H1 (cell line): ENCODE data around the gene PPFIA2.

Experiments used
- POU5F1 ChIP-seq: IDR thresholded peaks from 2 replicates; pipeline ENCODE4 v1.6.1; 2011; ENCODE audit warnings: low read depth, mild to moderate bottlenecking, low read length, moderate library complexity
- SIRT6 ChIP-seq: IDR thresholded peaks from one replicate; pipeline ENCODE4 v1.7.1; 2012; ENCODE audit warnings: low read length, inconsistent platforms
- TF ChIP-seq, protein P1 (sequence below), 3 experiments: IDR thresholded peaks; 1 replicate in 2 of 3; 2 replicates in 1 of 3; pipeline versions ENCODE4 v1.5.1 to v1.6.1; 2011; ENCODE audit warnings: low read length in 3 of 3, mild to moderate bottlenecking in 3 of 3, inconsistent platforms in 2 of 3, low read depth in 1 of 3, moderate library complexity in 1 of 3; ENCODE audit not compliant: insufficient read depth in 1 of 3; ENCODE audit errors: control extremely low read depth in 1 of 3

DNA sequence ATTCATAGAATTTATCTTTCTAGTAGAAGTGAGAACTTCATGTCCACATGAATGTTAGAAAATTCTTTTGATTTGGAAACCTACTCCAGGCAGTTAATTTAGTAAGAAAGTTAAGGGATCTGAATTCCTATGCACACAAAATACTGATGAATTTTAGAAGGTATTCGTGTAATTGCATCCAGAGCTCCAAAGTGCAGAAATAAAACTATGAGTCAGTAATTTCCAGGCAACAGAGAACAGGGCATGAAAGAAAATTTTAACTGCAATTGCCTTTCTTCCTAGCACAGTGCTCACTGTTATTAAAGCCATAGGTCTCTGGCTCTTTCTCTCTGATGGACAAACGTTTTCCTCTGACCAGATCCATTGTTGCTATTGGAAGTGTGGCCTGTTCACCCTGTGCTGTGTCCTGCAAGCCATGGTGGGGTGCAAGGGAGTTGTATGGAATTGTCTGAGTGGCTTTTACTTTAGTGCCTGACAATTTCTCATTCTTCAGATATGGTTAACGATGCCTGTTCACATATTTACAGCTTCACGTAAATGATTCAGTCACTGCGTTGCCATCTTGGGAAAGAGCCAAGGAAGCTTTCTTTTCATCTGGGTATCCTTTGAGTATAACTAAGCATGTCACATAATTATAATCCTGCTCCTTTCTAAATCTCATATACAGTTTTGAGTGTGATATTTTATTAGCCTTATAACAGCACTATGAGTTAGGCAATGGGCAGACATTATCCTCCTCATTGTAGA, 536.1 kb downstream of the PPFIA2 start:
- TF ChIP-seq, protein P1, sequence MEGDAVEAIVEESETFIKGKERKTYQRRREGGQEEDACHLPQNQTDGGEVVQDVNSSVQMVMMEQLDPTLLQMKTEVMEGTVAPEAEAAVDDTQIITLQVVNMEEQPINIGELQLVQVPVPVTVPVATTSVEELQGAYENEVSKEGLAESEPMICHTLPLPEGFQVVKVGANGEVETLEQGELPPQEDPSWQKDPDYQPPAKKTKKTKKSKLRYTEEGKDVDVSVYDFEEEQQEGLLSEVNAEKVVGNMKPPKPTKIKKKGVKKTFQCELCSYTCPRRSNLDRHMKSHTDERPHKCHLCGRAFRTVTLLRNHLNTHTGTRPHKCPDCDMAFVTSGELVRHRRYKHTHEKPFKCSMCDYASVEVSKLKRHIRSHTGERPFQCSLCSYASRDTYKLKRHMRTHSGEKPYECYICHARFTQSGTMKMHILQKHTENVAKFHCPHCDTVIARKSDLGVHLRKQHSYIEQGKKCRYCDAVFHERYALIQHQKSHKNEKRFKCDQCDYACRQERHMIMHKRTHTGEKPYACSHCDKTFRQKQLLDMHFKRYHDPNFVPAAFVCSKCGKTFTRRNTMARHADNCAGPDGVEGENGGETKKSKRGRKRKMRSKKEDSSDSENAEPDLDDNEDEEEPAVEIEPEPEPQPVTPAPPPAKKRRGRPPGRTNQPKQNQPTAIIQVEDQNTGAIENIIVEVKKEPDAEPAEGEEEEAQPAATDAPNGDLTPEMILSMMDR (IDR thresholded peaks at IDR 0.05; ENCODE audit: control extremely low read depth in 1 of 3, insufficient read depth in 1 of 3, low read depth in 1 of 3, low read length in 3 of 3), result no peak
- TF ChIP-seq SIRT6 (no peak), POU5F1 (no peak)
